ENCODE measurements around the gene AQP10.

- no peak for TF ChIP-seq POLR2A (IDR thresholded peaks at IDR 0.05; ENCODE audit: low read depth, low read length)
- no peak for TF ChIP-seq TAF1 (IDR thresholded peaks at IDR 0.05; ENCODE audit: borderline replicate concordance, low read depth, low read length)
These were observed 29.5 kb downstream of the AQP10 start for GRCh38 chr1:154350383-154350782.
